HK-2 (cell line): ENCODE results near the gene ZFPM1.
A peak's percentile ranks its signal among the peaks of the same experiment; 100 is the strongest.

Source experiments
- DNase-seq: peaks from one replicate; pipeline ENCODE4 v3.0.0-alpha.2; 2018; ENCODE audit not compliant: unreplicated experiment

Gene ZFPM1

DNA sequence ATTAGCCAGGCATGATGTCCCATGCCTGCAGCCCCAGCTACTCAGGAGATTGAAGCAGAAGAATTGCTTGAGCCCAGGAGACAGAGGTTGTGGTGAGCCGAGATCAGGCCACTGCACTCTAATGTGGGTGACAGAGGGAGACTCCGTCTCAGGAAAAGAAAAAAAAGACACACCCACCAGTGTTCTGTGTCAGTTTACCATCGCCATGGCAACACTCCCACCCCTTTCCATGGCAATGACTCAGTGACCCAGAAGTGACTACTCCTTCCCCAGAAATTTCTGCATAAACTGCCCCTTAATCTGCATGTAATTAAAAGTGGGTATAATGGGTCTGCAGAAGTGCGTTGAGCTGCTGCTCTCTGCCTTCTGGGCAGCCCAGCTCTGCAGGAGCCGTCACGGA lies 113.1 kb downstream of the ZFPM1 start:
- DNase-seq = peak; percentile 14

GRCh38 chr16:88568710-88569613 lies 115.9 kb downstream of the ZFPM1 start:
- DNase-seq = no peak

DNA sequence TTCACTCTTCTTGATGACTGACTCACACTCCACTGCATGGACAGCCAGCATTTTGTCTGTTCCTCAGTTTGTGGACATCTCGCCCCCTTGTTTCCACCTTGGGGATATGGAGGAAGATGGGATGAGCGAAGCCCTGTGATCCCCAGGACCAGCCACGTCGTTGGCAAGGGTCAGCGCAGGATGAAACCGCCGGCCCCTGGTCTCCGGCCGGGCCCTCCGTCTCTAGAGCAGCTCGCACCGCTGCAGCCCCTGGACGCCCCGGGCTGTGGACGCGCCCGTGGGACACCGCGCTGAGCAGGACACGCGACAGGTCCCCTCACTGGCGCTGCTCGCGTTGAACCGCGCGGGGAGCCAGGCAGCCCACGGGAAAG lies 116.5 kb downstream of the ZFPM1 start:
- peak; percentile 12 for DNase-seq

DNA sequence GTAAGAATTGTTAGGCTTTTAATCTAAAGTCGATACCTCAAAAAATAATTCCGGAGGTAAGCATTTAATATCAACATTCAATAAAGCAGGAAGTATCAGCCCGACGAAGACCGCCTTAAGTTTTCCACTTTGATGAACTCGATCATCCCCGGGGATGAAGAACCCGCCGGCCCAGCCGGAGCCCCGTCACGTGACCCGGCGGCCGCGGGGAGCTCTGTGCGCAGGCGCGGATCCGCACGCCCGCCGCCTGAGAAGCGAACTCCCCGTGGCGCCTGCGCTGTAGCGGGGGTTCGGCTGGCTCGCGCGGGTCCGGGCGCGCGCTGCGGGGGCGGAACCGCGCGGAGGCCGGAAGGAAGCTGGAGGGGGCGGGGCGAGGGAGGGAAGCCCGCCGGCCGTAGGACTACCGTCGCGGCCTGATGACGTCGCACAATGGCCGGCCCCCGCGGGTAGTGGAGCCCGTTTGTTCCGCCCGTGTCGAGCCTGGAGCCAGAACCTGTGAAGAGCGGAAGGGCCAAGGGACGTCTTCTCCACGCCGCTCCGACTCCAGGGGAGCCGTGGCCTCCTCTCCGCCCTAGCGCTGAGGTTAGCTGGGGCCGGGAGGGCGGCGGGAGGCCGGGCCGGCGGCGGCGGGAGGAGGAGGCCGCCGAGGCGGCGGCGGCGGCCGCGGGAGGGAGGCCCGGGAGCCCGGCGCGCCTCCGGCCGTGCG lies 117.1 kb downstream of the ZFPM1 start, which contains the start of gene ZC3H18:
Gene ZC3H18 (plus strand): TSS at position 419 of the 706 bp plus-strand sequence. CDS start 6,721 bp downstream, outside the sequence.
- peak; percentile 95 for DNase-seq

DNA sequence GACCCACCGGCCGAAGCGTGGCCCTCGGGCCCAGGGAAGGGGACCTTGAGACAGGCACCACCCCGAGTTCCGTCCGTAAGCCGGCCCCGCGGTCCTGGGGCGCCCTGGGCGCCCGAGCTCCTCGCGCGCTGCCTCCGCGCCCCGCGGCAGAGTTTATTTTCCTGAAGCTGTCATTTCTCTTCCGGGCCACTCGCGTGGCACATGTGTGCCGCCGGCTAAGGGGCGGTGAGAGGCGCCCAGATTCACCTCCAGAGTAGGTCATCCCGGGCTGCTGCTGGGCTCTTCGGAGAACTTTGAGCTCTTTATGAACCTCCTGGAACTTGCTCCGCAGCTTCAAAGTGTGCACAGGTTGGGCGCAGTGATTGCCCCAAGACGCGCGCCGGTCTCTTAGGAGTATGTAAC lies 117.6 kb downstream of the ZFPM1 start:
- DNase-seq = no peak

DNA sequence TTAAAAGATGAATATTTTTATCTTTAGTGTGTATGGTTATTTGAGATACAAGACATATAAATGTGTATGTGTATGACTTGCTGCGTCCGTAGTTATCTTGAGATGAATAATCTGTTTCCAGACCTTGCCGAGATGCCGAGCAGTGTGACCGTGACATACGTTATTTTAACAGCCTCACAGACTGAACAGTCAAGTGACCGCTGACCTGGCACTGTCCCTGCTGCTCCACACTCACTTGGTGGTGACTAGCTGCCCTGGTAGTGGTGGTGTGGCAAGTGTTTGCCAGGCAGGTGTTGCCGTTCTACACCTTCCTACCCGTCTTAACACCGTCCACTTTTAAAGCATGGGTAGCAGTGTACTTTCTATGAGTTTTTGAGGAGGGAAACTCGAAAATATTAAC lies 122.2 kb downstream of the ZFPM1 start:
- DNase-seq = no peak

GRCh38 chr16:88576307-88576706 lies 123.2 kb downstream of the ZFPM1 start:
- DNase-seq = no peak

DNA sequence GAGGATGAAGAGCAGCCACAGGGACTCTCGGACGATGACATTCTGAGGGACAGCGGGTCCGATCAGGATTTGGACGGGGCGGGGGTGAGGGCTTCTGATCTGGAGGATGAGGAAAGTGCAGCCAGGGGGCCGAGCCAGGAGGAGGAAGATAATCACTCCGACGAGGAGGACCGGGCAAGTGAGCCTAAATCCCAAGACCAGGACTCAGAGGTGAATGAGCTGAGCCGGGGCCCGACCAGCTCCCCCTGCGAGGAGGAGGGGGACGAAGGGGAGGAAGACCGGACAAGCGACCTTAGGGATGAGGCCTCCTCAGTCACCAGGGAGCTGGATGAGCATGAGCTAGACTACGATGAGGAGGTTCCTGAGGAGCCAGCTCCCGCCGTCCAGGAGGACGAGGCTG lies 124.1 kb downstream of the ZFPM1 start:
- DNase-seq = no peak

DNA sequence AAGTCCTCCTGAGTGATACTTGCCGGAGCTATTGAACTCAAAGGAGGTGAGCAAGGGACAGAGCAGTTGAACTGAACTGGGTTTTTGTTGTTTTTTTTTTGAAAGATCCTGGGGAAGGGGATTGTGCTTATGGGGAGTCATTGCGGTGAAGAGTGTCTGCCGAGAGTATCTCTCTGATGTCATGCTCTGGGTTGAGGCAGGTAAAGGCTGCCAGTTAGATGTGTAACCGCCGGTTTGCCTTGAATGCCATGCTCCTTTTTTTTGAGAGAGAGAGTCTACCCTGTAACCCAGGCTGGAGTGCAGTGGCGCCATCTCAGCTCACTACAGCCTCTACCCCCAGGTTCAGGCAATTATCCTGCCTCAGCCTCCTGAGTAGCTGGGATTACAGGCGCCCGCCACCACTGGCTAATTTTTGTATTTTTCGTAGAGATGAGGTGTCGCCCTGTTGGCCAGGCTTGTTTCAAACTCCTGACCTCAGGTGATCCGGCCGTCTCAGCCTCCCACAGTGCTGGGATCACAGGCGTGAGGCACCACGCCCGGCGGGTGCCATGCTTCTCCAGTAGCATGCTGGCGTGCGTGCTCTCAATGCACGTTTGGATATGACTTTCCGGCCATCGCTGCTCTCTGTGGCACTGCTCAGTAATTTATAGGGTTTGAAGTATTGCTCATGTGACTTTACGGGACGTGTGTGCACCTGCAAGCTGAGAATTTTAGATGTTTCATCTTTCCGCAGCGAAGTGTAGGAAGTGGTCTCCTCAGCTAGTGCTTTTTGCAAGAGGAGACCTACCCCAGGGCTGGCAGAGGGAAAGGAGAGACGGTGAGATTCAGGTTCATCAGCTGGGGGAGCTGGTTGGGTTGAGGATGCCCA lies 125.6 kb downstream of the ZFPM1 start:
- no peak for DNase-seq

GRCh38 chr16:88580371-88580770 lies 127.3 kb downstream of the ZFPM1 start:
- DNase-seq = no peak

DNA sequence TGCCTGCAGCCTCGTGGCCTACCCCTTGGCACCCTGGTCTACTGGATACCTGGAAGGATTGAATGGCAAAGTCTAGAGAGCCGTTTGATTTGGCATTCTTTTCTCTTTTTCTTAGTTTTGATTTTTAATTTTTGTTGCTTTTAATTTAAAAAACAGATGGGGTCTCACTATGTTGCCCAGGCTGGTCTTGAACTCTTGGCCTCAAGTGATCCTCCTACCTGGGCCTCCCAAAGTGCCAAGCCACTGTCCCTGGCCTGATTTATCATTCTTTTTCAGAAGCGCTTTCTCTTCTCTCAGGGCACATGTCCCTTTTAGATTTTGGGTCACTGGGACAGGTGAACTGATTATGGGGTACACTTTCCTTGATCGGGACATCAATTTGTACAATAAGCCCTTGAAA lies 128.0 kb downstream of the ZFPM1 start:
- DNase-seq = no peak

- no peak for DNase-seq
Measured at GRCh38 chr16:88582912-88583575, 130.0 kb downstream of the ZFPM1 start.

GRCh38 chr16:88584676-88585075 lies 131.6 kb downstream of the ZFPM1 start:
- no peak for DNase-seq

DNA sequence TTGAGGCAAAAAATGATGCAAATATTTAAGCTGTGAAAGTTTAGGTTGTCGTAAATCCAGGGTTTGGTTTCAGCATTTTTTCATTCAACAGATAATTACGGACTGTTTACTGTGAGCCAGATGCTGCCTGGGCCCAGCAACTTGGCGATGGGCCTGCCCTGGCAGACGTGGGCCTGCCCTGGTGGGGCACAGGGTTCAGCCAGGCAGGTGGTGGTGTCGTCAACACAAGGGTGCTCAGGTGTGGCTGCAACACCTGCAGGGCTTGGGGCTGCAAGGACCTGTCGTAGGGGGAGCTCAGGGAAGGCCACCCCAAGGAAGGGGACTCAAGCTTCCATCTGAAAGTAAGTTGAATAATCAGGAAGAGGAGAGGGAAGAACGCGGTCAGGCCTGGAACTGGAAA lies 132.2 kb downstream of the ZFPM1 start:
- no peak for DNase-seq

- DNase-seq = no peak
Measured at GRCh38 chr16:88585927-88586581, 133.0 kb downstream of the ZFPM1 start.
